Nephron progenitor cell (in vitro differentiated cells): ENCODE data around the gene HK3.

ENCODE experiments used
- DNase-seq: peaks from one replicate; pipeline ENCODE4 v3.0.0; 2021
- H3K27ac Mint-ChIP-seq: 2 replicates; pipeline ENCODE4 v1.8.0; 2021; ENCODE audit warnings: mild to moderate bottlenecking, moderate library complexity, mixed read lengths
- H3K27me3 Mint-ChIP-seq: 2 replicates; pipeline ENCODE4 v1.8.0; 2021; ENCODE audit warnings: mild to moderate bottlenecking, low read depth, mixed read lengths; ENCODE audit not compliant: poor library complexity
- H3K36me3 Mint-ChIP-seq: 2 replicates; pipeline ENCODE4 v1.8.0; 2021; ENCODE audit warnings: low read depth, mixed read lengths
- H3K4me1 Mint-ChIP-seq: 2 replicates; pipeline ENCODE4 v1.8.0; 2021; ENCODE audit warnings: mixed read lengths
- H3K4me3 Mint-ChIP-seq: 2 replicates; pipeline ENCODE4 v1.8.0; 2021; ENCODE audit warnings: mild to moderate bottlenecking, moderate library complexity, mixed read lengths
- H3K9me3 Mint-ChIP-seq: 2 replicates; pipeline ENCODE4 v1.8.0; 2021; ENCODE audit warnings: mild to moderate bottlenecking, moderate library complexity, mixed read lengths
- CTCF ChIP-seq: fragments of 200-600 bp; sonication (generic); IDR thresholded peaks from 2 replicates; pipeline ENCODE4 v1.5.0; 2021; ENCODE audit warnings: antibody characterized with exemption

HK3 gene

GRCh38 chr5:176853151-176853778 lies 45.9 kb downstream of the HK3 start:
- H3K27me3 Mint-ChIP-seq: peaks cover 43% of the 10 kb centered on the region
- DNase-seq: no peak
- no peak overlapping the region for H3K4me3 Mint-ChIP-seq
- no peaks in the 10 kb centered on the region for H3K9me3 Mint-ChIP-seq
- peaks cover 24% of the 10 kb centered on the region for H3K4me1 Mint-ChIP-seq
- H3K36me3 Mint-ChIP-seq: no peaks in the 10 kb centered on the region
- TF ChIP-seq CTCF: no peak
- no peak overlapping the region for H3K27ac Mint-ChIP-seq

DNA sequence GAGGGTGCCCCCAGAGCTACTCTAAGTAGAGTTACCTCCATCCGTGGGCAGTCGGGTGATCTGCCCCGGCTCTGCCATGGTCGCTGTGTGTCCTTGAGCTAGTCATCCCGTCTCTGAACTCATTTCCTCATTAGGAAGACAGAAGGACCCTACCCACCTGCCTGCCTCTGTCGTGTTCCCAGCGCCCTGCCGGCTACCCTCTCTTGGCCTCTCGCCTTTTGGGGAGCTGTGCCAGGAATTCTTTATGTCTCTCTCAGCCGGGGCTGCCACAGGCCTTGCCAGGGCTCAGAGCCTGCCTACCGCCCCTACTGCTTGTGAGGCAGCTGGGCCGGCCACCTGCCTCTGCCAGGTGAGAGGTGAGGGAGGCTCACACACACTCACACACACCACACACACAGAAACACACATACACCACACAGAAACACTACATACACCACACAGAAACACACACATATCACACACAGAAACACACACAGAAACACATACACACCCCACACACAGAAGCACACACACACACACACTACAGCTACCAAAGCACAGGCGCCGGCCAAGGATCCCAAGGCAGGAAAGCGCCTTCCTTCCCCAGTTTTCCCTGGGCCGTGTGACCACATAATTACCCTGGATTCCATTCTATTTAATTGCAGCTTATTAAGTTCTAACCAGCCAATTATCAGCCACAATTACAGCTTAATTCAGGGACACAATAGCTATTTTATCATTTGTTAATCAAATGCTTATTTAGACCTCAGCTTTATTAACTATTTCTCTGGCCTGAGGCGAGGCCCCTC lies 47.1 kb downstream of the HK3 start:
- no peak for TF ChIP-seq CTCF
- H3K27ac Mint-ChIP-seq: no peak overlapping the region
- H3K4me3 Mint-ChIP-seq: no peak overlapping the region

DNA sequence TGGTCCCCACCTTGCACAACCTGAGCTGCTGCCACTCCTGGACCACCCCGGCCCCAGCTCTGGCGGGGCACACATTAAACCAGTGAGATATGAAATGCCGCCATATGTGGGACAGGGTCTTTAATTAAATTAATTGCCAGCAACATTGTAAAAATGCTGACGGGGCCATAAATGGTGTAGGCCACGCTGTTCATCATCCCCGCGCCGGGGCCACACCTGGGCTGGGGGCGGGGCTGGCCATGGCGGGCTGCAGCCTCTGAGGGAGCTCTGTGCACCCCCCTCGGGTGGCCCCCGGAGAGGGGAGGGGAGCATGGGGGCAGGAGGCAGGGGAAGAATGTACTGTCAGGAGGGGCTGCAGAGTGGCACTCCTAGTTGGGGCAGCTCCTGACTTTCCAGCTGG lies 47.8 kb downstream of the HK3 start:
- Mint-ChIP-seq H3K27me3 (peaks cover 35% of the 10 kb centered on the region), H3K36me3 (no peaks in the 10 kb centered on the region), H3K4me3 (no peak overlapping the region), H3K27ac (no peak overlapping the region), H3K9me3 (no peaks in the 10 kb centered on the region), H3K4me1 (peaks cover 24% of the 10 kb centered on the region)
- no peak for TF ChIP-seq CTCF
- DNase-seq: peak; percentile 1

More for the DNA sequence above, 47.1 kb downstream of the HK3 start:
- Mint-ChIP-seq H3K27me3 (peaks cover 36% of the 10 kb centered on the region), H3K4me1 (peaks cover 24% of the 10 kb centered on the region), H3K9me3 (no peaks in the 10 kb centered on the region), H3K36me3 (no peaks in the 10 kb centered on the region)
- no peak for DNase-seq

- TF ChIP-seq CTCF: no peak
- peaks cover 40% of the 10 kb centered on the region for H3K27me3 Mint-ChIP-seq
These were observed 48.5 kb downstream of the HK3 start for GRCh38 chr5:176850371-176851245.

DNA sequence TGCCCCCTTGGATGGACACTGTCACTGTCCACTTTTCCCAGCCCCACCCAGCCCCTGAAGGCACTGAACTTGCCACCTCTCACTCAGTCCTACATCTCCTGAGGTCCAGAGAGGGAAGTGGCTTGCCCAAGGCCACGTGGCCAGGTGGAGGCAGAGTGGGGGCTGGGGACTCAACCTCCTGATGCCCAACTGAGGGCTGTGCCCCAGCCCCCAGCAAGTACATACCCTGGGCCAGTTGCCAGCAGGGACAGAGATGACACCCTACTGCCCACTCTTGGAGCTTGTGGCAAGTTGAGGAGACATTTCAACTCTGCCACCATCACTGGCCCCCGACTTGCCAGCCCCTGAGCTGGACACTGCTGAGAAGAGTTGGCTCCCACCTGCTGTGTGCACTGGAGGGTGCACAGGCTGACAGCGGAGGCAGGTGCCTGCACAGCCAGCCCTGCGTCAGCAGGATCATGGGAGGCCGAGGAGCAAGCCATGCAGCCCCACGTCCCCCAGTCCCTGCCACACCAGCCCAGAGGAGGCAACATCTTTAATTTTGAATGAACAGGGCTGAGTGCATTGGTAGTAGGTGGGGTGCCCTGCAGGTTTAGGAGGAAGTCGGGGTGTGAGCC lies 49.4 kb downstream of the HK3 start:
- H3K27ac Mint-ChIP-seq: no peak overlapping the region
- peaks cover 42% of the 10 kb centered on the region for H3K27me3 Mint-ChIP-seq
- no peaks in the 10 kb centered on the region for H3K36me3 Mint-ChIP-seq
- H3K4me1 Mint-ChIP-seq: peaks cover 33% of the 10 kb centered on the region
- no peak for TF ChIP-seq CTCF
- H3K4me3 Mint-ChIP-seq: no peak overlapping the region
- no peak for DNase-seq
- H3K9me3 Mint-ChIP-seq: no peaks in the 10 kb centered on the region

More at GRCh38 chr5:176850371-176851245, 48.5 kb downstream of the HK3 start:
- DNase-seq: peak; percentile 1
- no peak overlapping the region for H3K27ac Mint-ChIP-seq
- no peaks in the 10 kb centered on the region for H3K36me3 Mint-ChIP-seq
- peaks cover 27% of the 10 kb centered on the region for H3K4me1 Mint-ChIP-seq
- H3K9me3 Mint-ChIP-seq: no peaks in the 10 kb centered on the region
- no peak overlapping the region for H3K4me3 Mint-ChIP-seq
